Stimulated activated CD4-positive, alpha-beta T cell treated with anti-CD3 and anti-CD28 coated beads, Interleukin-4, amount 100 ng/mL, for 48 hours (primary cell): ENCODE results near the gene DYNC2LI1.
"Not testable (repeated sequence)": the region's sequence is repeated elsewhere in the genome, so short reads cannot be mapped to it uniquely, and the experiment has no call there.

Source experiments
- DNase-seq, 2 donors: peaks; one replicate each; pipeline ENCODE4 v3.0.0-alpha.2; 2020; ENCODE audit warnings: low read depth in 2 of 2

Gene DYNC2LI1

GRCh38 chr2:43773876-43774613, at the start of gene DYNC2LI1:
Gene DYNC2LI1 (plus strand): TSS chr2:43774039. CDS start chr2:43774139, 100 bp downstream.
- DNase-seq: peak; percentile 80 to 84

DNA sequence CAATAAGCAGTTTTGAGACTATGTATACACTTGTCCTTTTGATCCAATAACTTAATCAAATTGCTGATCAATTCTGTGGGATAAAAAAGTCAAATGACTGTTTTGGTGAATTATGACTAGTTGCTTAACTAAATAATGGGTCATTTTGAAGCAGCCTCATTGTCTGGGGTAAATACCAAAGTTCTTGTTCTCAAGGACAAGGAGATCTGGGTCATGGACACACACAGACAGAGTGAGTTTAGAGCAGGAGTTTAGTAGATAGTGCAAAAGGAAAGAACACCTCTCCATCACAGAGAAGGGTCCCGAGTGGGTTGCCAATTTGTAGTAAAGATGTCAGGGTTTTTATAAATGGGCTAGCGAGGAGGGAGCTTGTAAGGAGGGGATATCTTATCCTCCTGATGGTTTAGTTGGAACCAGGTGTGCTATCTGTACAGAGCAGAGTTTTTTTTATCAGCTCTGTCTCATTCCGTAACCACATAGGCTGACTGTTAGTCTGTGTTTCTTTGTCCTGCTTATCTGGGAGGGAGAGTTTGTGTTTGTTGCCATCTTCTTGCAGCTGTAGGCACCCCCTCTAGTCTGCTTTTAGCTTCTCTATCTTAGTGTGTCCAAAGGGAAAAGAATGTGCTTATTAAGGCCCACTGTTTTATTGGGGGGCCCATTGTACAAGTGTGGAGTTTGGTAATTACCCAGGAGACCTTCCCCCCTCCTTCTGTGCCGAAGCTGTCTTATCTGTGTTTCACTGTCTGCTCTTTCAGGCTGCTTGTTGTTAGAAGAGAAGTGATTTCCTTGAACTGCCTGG, 48.9 kb upstream of the DYNC2LI1 start:
- DNase-seq: no peak

DNA sequence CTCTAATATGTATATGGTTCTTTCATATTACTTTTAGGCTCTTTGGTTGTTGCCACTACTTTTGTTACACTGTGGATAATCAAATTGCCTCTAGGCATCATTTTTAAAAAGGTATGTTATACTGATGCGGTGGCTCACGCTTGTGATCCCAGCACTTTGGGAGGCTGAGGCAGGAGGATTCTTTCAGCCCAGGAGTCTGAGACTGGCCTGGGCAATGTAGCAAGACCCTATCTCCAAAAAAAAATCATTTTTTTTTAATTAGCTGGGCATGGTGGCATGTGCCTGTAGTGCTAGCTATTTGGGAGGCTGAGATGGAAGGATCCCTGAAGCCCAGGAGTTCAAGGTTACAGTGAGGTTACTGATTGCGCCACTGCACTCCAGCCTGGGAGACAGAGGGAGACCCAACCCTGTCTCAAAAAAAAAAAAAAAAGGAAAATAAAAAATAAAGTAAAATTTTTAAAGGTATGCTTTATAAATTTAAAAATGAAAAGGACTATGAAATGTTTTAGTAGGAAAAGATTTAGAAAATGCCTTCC, 48.1 kb upstream of the DYNC2LI1 start:
- DNase-seq: no peak

DNA sequence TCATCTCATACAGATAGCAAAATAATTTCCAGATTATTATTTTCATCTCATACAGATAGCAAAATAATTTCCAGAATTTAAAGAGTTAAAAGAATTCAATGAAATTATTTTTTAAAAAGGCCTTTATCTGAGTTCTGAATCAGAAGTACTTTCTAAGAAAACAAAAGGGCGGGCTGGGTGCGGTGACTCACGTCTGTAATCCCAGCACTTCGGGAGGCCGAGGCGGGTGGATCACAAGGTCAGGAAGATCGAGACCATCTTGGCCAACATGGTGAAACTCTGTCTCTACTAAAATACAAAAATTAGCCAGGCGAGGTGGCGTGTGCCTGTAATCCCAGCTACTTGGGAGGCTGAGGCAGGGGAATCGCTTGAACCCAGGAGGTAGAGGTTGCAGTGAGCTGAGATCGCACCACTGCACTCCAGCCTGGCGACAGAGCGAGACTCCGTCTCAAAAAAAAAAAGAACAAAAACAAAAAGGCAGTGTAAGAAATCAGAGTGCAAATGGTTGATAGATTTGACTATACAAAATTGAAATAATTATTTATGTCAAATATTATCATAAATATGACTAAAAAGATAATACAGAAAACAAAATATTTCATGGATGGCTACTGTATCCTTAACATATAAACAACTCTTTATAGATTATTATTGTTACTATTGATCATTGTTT, 46.7 kb upstream of the DYNC2LI1 start:
- DNase-seq: not testable (repeated sequence)

DNA sequence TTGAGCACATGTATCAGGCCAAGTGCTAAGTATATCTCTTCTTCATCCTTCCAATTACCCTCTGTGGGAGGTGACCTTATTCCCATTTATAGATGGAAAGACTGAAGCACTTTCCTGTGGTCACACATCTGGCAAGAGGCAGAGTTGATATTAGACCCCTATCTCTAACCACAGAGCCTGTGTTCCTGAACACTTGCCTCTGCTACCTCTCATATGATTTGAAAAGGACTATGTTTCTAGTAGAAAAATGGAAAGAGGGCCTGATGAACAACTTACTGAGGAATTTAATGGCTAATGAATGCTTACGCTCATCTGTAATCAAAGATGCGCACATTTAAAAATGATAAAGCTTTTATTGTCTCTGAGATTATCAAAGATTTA, 46.2 kb upstream of the DYNC2LI1 start:
- no peak for DNase-seq

- DNase-seq: no peak
Measured at GRCh38 chr2:43729491-43730174, 44.2 kb upstream of the DYNC2LI1 start.

- no peak for DNase-seq
Measured at GRCh38 chr2:43731211-43731610, 42.6 kb upstream of the DYNC2LI1 start.

DNA sequence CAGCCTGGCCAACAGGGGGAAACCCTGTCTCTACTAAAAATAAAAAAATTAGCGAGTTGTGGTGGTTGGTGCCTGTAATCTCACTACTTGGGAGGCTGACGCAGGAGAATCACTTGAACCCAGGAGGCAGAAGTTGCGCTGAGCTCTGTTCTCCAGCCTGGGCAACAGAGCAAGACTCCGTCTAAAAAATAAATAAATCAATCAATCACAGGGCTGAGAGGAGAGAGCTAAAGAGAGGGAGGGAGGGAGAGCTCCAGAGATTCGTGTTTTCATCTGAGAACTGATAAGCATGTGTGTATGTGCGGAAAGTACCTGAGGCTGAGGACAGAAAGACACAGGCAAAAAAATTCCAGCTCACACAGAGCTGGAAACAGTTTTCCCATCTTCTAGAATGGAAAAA, 37.2 kb upstream of the DYNC2LI1 start:
- no peak for DNase-seq

DNA sequence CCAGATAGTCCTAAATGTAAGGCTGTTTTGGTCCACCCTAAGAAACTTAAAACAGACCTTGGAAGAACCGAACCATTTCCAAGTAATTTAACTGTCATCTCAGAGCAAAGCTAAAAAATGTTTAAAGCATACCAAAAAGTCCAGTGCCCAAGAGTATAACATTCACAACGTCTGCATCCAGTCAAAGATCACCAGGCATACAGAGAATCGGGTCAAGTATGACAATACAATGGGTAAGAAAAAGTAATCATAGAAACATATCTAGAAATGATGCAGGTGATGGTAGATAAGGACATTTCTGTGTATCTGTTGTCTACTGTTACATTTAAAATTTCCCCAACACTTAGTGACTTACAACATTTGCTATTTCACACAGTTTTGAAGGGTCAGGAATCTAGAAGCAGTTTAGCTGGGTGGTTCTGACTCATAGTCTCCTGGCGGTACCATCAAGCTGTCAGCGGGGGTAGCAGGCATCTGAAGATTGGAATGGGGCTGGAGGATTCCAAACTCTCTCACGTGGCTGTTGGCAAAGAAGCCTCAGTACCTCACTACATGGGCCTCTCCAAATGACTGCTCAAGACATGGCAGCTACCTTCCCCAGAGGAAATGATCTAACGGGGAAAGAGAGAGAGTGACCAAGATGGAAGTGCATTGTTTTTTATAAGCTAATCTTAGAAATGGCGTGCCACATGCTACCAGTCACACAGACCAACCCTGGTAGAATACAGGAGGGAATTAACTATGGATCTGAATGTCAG, 36.6 kb upstream of the DYNC2LI1 start:
- DNase-seq: no peak

DNA sequence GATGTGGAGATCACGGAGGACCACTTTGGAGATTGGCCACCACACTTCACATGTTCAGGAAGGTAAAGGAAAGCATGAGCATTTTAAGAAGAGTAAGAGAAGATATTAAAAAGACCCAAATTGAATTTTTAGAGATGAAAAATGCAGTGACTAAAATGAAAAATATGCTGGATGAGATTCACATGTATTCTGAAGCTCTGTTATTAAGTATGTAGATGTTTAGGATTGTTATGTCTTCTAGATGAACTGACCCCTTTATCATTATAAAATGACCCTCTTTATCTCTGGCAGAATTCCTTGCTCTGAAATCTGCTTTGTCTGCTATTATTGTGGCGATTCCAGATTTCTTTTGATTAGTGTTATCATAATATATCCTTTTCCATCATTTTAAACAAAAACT, 36.0 kb upstream of the DYNC2LI1 start:
- DNase-seq: no peak

GRCh38 chr2:43738257-43738656, 35.6 kb upstream of the DYNC2LI1 start:
- no peak for DNase-seq

DNA sequence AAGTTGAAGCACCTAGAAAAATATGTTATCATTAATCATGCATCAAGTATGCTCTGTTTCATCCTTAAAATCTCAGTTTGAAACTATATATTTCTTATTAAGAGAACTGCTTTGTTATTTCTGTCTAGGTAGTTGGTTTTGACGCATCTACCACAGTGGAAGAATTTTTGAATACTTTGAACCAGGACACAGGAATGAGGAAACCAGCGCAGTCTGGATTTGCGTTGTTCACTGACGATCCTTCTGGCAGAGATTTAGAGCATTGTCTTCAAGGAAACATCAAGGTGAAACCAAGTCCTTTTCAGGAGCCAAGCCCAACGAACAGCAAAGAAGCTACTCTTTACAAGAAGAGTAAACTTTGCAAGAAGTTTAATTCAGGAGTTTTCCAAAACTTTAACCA, 30.1 kb upstream of the DYNC2LI1 start:
- DNase-seq: no peak

DNA sequence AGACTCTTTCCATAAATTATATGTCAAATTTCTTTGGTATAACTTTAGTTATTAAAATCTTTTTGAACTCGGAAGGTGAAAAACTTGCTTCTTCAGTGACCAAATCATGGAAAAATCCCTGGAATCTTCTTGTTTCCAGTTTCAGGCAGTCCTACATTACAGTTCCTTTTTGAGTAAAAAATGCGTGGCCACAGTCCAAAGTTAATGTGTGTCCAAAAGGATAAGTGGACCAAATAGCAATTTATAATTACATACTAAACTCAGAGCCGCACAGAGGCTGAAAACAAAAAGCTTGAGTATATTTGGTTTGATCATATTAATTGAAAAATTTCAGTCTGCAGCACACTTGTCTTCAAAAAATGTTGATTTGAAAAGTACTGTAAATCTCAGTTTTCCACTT, 28.4 kb upstream of the DYNC2LI1 start:
- no peak for DNase-seq

- peak; percentile 12 to 18 for DNase-seq
Measured at GRCh38 chr2:43748333-43748732, 25.5 kb upstream of the DYNC2LI1 start.

DNA sequence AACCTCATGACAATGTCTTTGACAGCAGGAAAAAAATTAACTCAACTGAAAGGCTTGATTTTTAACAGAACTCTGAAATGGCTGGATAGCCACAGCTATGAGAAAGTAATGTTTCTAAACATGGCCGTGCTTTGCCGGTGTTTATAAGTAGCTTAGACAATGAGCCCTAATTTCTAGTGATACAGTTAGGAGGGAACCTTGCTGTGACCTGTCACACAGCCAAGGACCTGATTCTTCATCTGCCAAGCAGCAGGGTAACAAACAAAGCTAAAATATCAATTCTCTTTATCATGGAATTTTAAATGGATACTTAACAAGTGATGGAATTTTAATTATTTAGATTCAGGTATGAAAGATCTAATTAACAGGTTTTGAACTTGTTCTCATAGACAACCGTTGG, 24.3 kb upstream of the DYNC2LI1 start:
- DNase-seq: no peak

GRCh38 chr2:43751476-43751990, 22.3 kb upstream of the DYNC2LI1 start:
- DNase-seq: no peak

GRCh38 chr2:43752302-43752701, 21.5 kb upstream of the DYNC2LI1 start:
- no peak for DNase-seq

DNA sequence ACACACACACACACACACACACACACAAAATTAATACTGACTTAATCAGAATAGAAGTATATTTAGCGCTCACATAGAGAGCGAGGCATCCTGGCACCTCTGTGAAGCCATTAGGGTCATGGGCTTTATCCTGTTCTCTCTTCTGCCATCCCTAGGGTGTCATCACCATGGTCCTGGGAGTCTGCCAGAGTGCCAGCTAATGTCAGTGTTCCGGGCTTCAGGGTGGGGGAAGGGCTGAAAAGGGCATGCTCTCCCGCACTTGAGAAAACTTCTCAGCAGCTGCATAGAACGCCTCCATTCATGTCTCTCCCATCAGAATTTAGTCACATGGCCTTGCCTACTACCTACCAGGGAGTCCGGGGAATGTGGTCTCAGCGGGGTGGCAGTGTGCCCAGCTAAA, 19.7 kb upstream of the DYNC2LI1 start:
- DNase-seq: no peak

- no peak for DNase-seq
Measured at GRCh38 chr2:43758739-43759138, 15.1 kb upstream of the DYNC2LI1 start.

- DNase-seq: no peak
Measured at GRCh38 chr2:43759195-43759594, 14.6 kb upstream of the DYNC2LI1 start.

- DNase-seq: no peak
Measured at GRCh38 chr2:43762286-43762685, 11.6 kb upstream of the DYNC2LI1 start.
